Naive thymus-derived CD4-positive, alpha-beta T cell (primary cell): ENCODE data around the gene GAL3ST1. TPM values are rescaled to one million over a fixed set of nuclear protein-coding genes. Genes with fewer than 3 reads are reported as not detected.
"Not testable (repeated sequence)": the region's sequence is repeated elsewhere in the genome, so short reads cannot be mapped to it uniquely, and the experiment has no call there.

Source experiments
- ATAC-seq: fragments of 150-1000 bp; cut with Tn5 transposase; 2 replicates; pipeline ENCODE4 v1.10.0; 2021; ENCODE audit warnings: mild to moderate bottlenecking, moderate library complexity
- CTCF ChIA-PET: fragments of 350-600 bp; sonication (Branson Sonifier 250); formaldehyde crosslinking; loops from one replicate; lab custom pipeline; 2021; ENCODE audit warnings: antibody characterized with exemption; lab: Charles Lee
- POLR2A ChIA-PET: fragments of 350-600 bp; sonication (Branson Sonifier 250); formaldehyde crosslinking; loops from one replicate; lab custom pipeline; 2021; ENCODE audit warnings: antibody characterized with exemption, inconsistent platforms; lab: Charles Lee
- DNase-seq, 9 donors: peaks; one replicate each; pipeline versions ENCODE4 v3.0.0 to v3.0.0-alpha.2; 2020 to 2022; ENCODE audit warnings: mixed read lengths in 1 of 9
- H3K27ac ChIP-seq: one replicate; pipeline ENCODE4 v1.7.0; 2013; ENCODE audit warnings: mild to moderate bottlenecking, low read depth, low read length, moderate library complexity
- H3K27me3 ChIP-seq, 2 donors: one replicate each; pipeline ENCODE4 v1.7.0; 2013; ENCODE audit warnings: low read length in 2 of 2, mild to moderate bottlenecking in 2 of 2, moderate library complexity in 2 of 2; ENCODE audit not compliant: control insufficient read depth in 2 of 2, insufficient read depth in 2 of 2
- H3K36me3 ChIP-seq, 3 experiments: 1 replicate in 2 of 3; 2 replicates in 1 of 3; pipeline ENCODE4 v1.7.0; 2013; ENCODE audit warnings: low read length in 3 of 3, mild to moderate bottlenecking in 3 of 3, moderate library complexity in 1 of 3; ENCODE audit not compliant: insufficient read depth in 3 of 3, control insufficient read depth in 2 of 3
- H3K4me1 ChIP-seq, 2 donors: one replicate each; pipeline ENCODE4 v1.7.0; 2013; ENCODE audit warnings: low read length in 2 of 2, mild to moderate bottlenecking in 2 of 2, moderate library complexity in 1 of 2; ENCODE audit not compliant: control insufficient read depth in 2 of 2, insufficient read depth in 2 of 2
- H3K4me3 ChIP-seq: 2 replicates; pipeline ENCODE4 v1.7.0; 2013; ENCODE audit warnings: mild to moderate bottlenecking, low read length
- H3K9me3 ChIP-seq, 3 experiments: 1 replicate in 2 of 3; 2 replicates in 1 of 3; pipeline ENCODE4 v1.7.0; 2013; ENCODE audit warnings: low read length in 3 of 3; ENCODE audit not compliant: control insufficient read depth in 2 of 3
- H3K27ac Mint-ChIP-seq, 9 donors: one replicate each; pipeline ENCODE4 v1.8.0; 2020 to 2022; ENCODE audit warnings: mixed read lengths in 9 of 9, mild to moderate bottlenecking in 8 of 9, moderate library complexity in 5 of 9, inconsistent platforms in 2 of 9
- H3K27me3 Mint-ChIP-seq, 5 donors: one replicate each; pipeline ENCODE4 v1.8.0; 2021 to 2022; ENCODE audit warnings: mixed read lengths in 5 of 5, mild to moderate bottlenecking in 1 of 5
- H3K36me3 Mint-ChIP-seq, 5 donors: one replicate each; pipeline ENCODE4 v1.8.0; 2020 to 2022; ENCODE audit warnings: mixed read lengths in 5 of 5, mild to moderate bottlenecking in 3 of 5, inconsistent platforms in 1 of 5
- H3K4me1 Mint-ChIP-seq, 7 donors: one replicate each; pipeline ENCODE4 v1.8.0; 2020 to 2022; ENCODE audit warnings: mixed read lengths in 7 of 7, mild to moderate bottlenecking in 3 of 7, inconsistent platforms in 1 of 7
- H3K4me3 Mint-ChIP-seq, 10 donors: one replicate each; pipeline ENCODE4 v1.8.0; 2020 to 2022; ENCODE audit warnings: mild to moderate bottlenecking in 10 of 10, mixed read lengths in 10 of 10, moderate library complexity in 6 of 10, inconsistent platforms in 2 of 10
- H3K9me3 Mint-ChIP-seq, 11 donors: one replicate each; pipeline ENCODE4 v1.8.0; 2020 to 2022; ENCODE audit warnings: mixed read lengths in 11 of 11, mild to moderate bottlenecking in 4 of 11, inconsistent platforms in 1 of 11, moderate library complexity in 1 of 11
- intact Hi-C, 2 donors: fragments of 100-400 bp; cut with micrococcal nuclease; formaldehyde crosslinking; loops; one replicate each; pipeline ENCODE4 v1.15.1; 2023
- polyA plus RNA-seq, 2 donors: library from polyadenylated mRNA; unstranded; fragments of 300-500 nt; fragmentation: Illumina TruSeq; gene quantifications; one replicate each; pipeline ENCODE4 v1.2.3, GENCODE V29; 2021
- total RNA-seq, 6 experiments: library from RNA in 5 of 6; stranded (reverse) in 5 of 6; gene quantifications; 1 replicate in 5 of 6; 2 replicates in 1 of 6; pipeline ENCODE4 v1.2.3 and lab custom pipeline; 2021 to 2026

The GAL3ST1 gene
- total RNA-seq = 1 to 10 TPM in 2 of 5 experiments, under 1 TPM in 1, not detected in 2; 0.56 to 4.8 (median 4.0) TPM
- 1 to 10 TPM in 1 of 2 donors, under 1 TPM in 1; 0.21 to 2.4 TPM for polyA plus RNA-seq
- 0.81 reads per million for total RNA-seq (lab: John Stamatoyannopoulos, UW)

- POLR2A ChIA-PET = interaction anchor here (0.7 kb wide), 1 partner anchor 24 kb away, joined by 3 read pairs; no protein-coding TSS in a partner anchor
- peaks cover 0 to 1% (median 0%) of the 10 kb centered on the region in 11 donors for H3K9me3 Mint-ChIP-seq
- intact Hi-C loops = no loop called here
Observed at GRCh38 chr22:30574095-30574981, at the start of gene GAL3ST1. Gene GAL3ST1, minus strand, starts transcription at chr22:30574665. Its CDS starts 17,273 bp downstream, at chr22:30557392.

GRCh38 chr22:30619909-30620308, 45.4 kb upstream of the GAL3ST1 start:
- DNase-seq, H3K4me1 Mint-ChIP-seq, H3K4me3 ChIP-seq, H3K27me3 Mint-ChIP-seq, H3K27ac ChIP-seq, H3K36me3 ChIP-seq, intact Hi-C loops, H3K36me3 Mint-ChIP-seq, POLR2A ChIA-PET, H3K27me3 ChIP-seq, H3K4me1 ChIP-seq, H3K27ac Mint-ChIP-seq, ATAC-seq, H3K9me3 ChIP-seq, H3K9me3 Mint-ChIP-seq, H3K4me3 Mint-ChIP-seq: not testable (repeated sequence)
- CTCF ChIA-PET = interaction anchor here (0.6 to 1.0 kb wide), 3 partner anchors 13 to 222 kb away, joined by 3 to 6 read pairs (median 3); no protein-coding TSS in a partner anchor

More at GRCh38 chr22:30574095-30574981, at the start of gene GAL3ST1:
- H3K27ac Mint-ChIP-seq = peak within 1 kb of the TSS in 2 of 9 donors; percentile 12 to 28
- CTCF ChIA-PET = interaction anchor here (0.6 kb wide), 1 partner anchor 349 kb away, joined by 3 read pairs; no protein-coding TSS in a partner anchor
- no peak for DNase-seq
- Histone ChIP-seq H3K27me3 (no peaks in the 10 kb centered on the region), H3K27ac (no peak within 1 kb of the TSS), H3K9me3 (no peaks in the 10 kb centered on the region), H3K36me3 (peaks cover 0 to 40% (median 12%) of the 10 kb centered on the region in 3 experiments), H3K4me1 (no peaks in the 10 kb centered on the region), H3K4me3 (no peak within 1 kb of the TSS)
- peaks cover 0 to 16% (median under 1%) of the 10 kb centered on the region in 5 donors for H3K27me3 Mint-ChIP-seq
- no peak for ATAC-seq
- H3K4me3 Mint-ChIP-seq = peak within 1 kb of the TSS in 1 of 10 donors; percentile 23
- H3K4me1 Mint-ChIP-seq = peaks cover 0 to 13% (median 3%) of the 10 kb centered on the region in 7 donors
- peaks cover 5 to 34% (median 14%) of the 10 kb centered on the region in 5 donors for H3K36me3 Mint-ChIP-seq

GRCh38 chr22:30617819-30618218, 43.4 kb upstream of the GAL3ST1 start:
- Mint-ChIP-seq H3K4me3 (no peak overlapping the region), H3K27me3 (no peaks in the 10 kb centered on the region), H3K36me3 (peaks cover 0 to 3% (median 0%) of the 10 kb centered on the region in 5 donors), H3K9me3 (no peaks in the 10 kb centered on the region), H3K4me1 (peaks cover 0 to 2% (median 0%) of the 10 kb centered on the region in 7 donors), H3K27ac (no peak overlapping the region)
- Histone ChIP-seq H3K36me3 (no peaks in the 10 kb centered on the region), H3K27me3 (no peaks in the 10 kb centered on the region), H3K9me3 (no peaks in the 10 kb centered on the region), H3K4me1 (no peaks in the 10 kb centered on the region), H3K4me3 (no peak overlapping the region), H3K27ac (no peak overlapping the region)
- POLR2A ChIA-PET = no interaction called here
- ATAC-seq (no peak), DNase-seq (no peak)
- CTCF ChIA-PET = no interaction called here
- intact Hi-C loops = no loop called here

- H3K4me1 Mint-ChIP-seq = peaks cover 0 to 5% (median 0%) of the 10 kb centered on the region in 7 donors
- no peak overlapping the region for H3K27ac Mint-ChIP-seq
- ATAC-seq (peak; percentile 68), DNase-seq (no peak)
- H3K9me3 Mint-ChIP-seq = no peaks in the 10 kb centered on the region
- Histone ChIP-seq H3K9me3 (no peaks in the 10 kb centered on the region), H3K4me1 (no peaks in the 10 kb centered on the region), H3K27ac (no peak overlapping the region), H3K27me3 (no peaks in the 10 kb centered on the region), H3K36me3 (no peaks in the 10 kb centered on the region), H3K4me3 (no peak overlapping the region)
- POLR2A ChIA-PET = no interaction called here
- H3K27me3 Mint-ChIP-seq = no peaks in the 10 kb centered on the region
- H3K36me3 Mint-ChIP-seq = peaks cover 0 to 3% (median 0%) of the 10 kb centered on the region in 5 donors
- CTCF ChIA-PET = no interaction called here
- H3K4me3 Mint-ChIP-seq = no peak overlapping the region
- intact Hi-C loops = no loop called here
Observed at GRCh38 chr22:30615543-30615954, 41.1 kb upstream of the GAL3ST1 start.

- ATAC-seq (no peak), DNase-seq (no peak)
- Histone ChIP-seq H3K27me3 (no peaks in the 10 kb centered on the region), H3K4me1 (no peaks in the 10 kb centered on the region), H3K9me3 (no peaks in the 10 kb centered on the region), H3K27ac (no peak overlapping the region), H3K36me3 (no peaks in the 10 kb centered on the region), H3K4me3 (no peak overlapping the region)
- CTCF ChIA-PET = no interaction called here
- Mint-ChIP-seq H3K27me3 (no peaks in the 10 kb centered on the region), H3K9me3 (no peaks in the 10 kb centered on the region), H3K4me3 (no peak overlapping the region), H3K36me3 (peaks cover 0 to 3% (median 0%) of the 10 kb centered on the region in 5 donors), H3K27ac (no peak overlapping the region), H3K4me1 (peaks cover 0 to 12% (median 0%) of the 10 kb centered on the region in 7 donors)
- intact Hi-C loops = no loop called here
- POLR2A ChIA-PET = no interaction called here
Observed at GRCh38 chr22:30614879-30615278, 40.4 kb upstream of the GAL3ST1 start.

- Mint-ChIP-seq H3K9me3 (no peaks in the 10 kb centered on the region), H3K27ac (no peak overlapping the region), H3K4me3 (no peak overlapping the region), H3K36me3 (peaks cover 0 to 3% (median 0%) of the 10 kb centered on the region in 5 donors), H3K27me3 (no peaks in the 10 kb centered on the region), H3K4me1 (peaks cover 0 to 18% (median 0%) of the 10 kb centered on the region in 7 donors)
- ATAC-seq = no peak
- no peak for DNase-seq
- no peak overlapping the region for H3K4me3 ChIP-seq
- no peaks in the 10 kb centered on the region for H3K36me3 ChIP-seq
- H3K9me3 ChIP-seq = no peaks in the 10 kb centered on the region
- POLR2A ChIA-PET = no interaction called here
- intact Hi-C loops = no loop called here
- no peaks in the 10 kb centered on the region for H3K4me1 ChIP-seq
- H3K27ac ChIP-seq = no peak overlapping the region
- CTCF ChIA-PET = no interaction called here
- H3K27me3 ChIP-seq = no peaks in the 10 kb centered on the region
Observed at GRCh38 chr22:30614268-30614667, 39.8 kb upstream of the GAL3ST1 start.
